IMR-90 (cell line): Measurements from ENCODE around the gene JPH3. TPM values are rescaled to one million over a fixed set of nuclear protein-coding genes. Genes with fewer than 3 reads are reported as not detected.

Experiments
- ATAC-seq: fragments of 200-7000 bp; cut with Tn5 transposase; 2 replicates; pipeline ENCODE4 v1.9.1; 2020; ENCODE audit warnings: low read depth, mild to moderate bottlenecking, moderate library complexity
- BruUV-seq: library from RNA; stranded (reverse); fragments of 400-500 nt; replicated peaks from 2 replicates; lab custom pipeline; 2021; lab: Mats Ljungman, UMichigan
- CTCF ChIA-PET: fragments of 300-600 bp; formaldehyde crosslinking; extraction: SDS; loops from one replicate; lab custom pipeline; 2021; ENCODE audit warnings: antibody characterized with exemption; lab: Yijun Ruan, JAX
- POLR2A ChIA-PET: fragments of 300-600 bp; sonication (Branson Sonifier 250); formaldehyde crosslinking; loops from one replicate; lab custom pipeline; 2022; ENCODE audit warnings: antibody characterized with exemption; ENCODE audit not compliant: unreplicated experiment; lab: Charles Lee
- DNase-seq: peaks from one replicate; pipeline ENCODE4 v3.0.0; 2013
- H2AFZ ChIP-seq: replicated peaks from 2 replicates; pipeline ENCODE3; 2013; ENCODE audit warnings: low read length, mild to moderate bottlenecking; ENCODE audit not compliant: poor library complexity
- H2AK5ac ChIP-seq: 2 replicates; pipeline ENCODE4 v1.6.1; 2013; ENCODE audit warnings: low read depth, low read length, inconsistent platforms
- H2AK9ac ChIP-seq: replicated peaks from 2 replicates; pipeline ENCODE3; 2013; ENCODE audit warnings: mild to moderate bottlenecking, low read depth, low read length, moderate library complexity; ENCODE audit not compliant: poor library complexity
- H2BK120ac ChIP-seq: 2 replicates; pipeline ENCODE4 v1.6.1; 2013; ENCODE audit warnings: low read depth, low read length, inconsistent platforms
- H2BK15ac ChIP-seq: 3 replicates; pipeline ENCODE4 v1.6.1; 2013; ENCODE audit warnings: low read depth, low read length, inconsistent platforms
- H2BK20ac ChIP-seq: 2 replicates; pipeline ENCODE4 v1.6.1; 2013; ENCODE audit warnings: low read depth, mild to moderate bottlenecking, inconsistent platforms, low read length, moderate library complexity
- H2BK5ac ChIP-seq: 2 replicates; pipeline ENCODE4 v1.6.1; 2013; ENCODE audit warnings: mild to moderate bottlenecking, low read depth, low read length, inconsistent platforms; ENCODE audit not compliant: poor library complexity, severe bottlenecking
- H3K14ac ChIP-seq: replicated peaks from 2 replicates; pipeline ENCODE4 v1.6.1; 2013; ENCODE audit warnings: low read depth, low read length, inconsistent platforms
- H3K18ac ChIP-seq: 2 replicates; pipeline ENCODE4 v1.6.1; 2013; ENCODE audit warnings: low read depth, low read length, control low read depth
- H3K23ac ChIP-seq: 2 replicates; pipeline ENCODE4 v1.6.1; 2013; ENCODE audit warnings: low read depth, low read length, inconsistent platforms
- H3K27ac ChIP-seq: 2 replicates; pipeline ENCODE4 v1.5.1; 2013; ENCODE audit warnings: mild to moderate bottlenecking, control low read depth, low read length; ENCODE audit not compliant: insufficient read depth
- H3K27me3 ChIP-seq: 2 replicates; pipeline ENCODE4 v1.6.1; 2013; ENCODE audit warnings: low read length; ENCODE audit not compliant: control insufficient read depth, insufficient read depth
- H3K36me3 ChIP-seq: 2 replicates; pipeline ENCODE4 v1.6.1; 2013; ENCODE audit warnings: low read length, mixed read lengths; ENCODE audit not compliant: control insufficient read depth, insufficient read depth
- H3K4ac ChIP-seq: 2 replicates; pipeline ENCODE4 v1.6.1; 2013; ENCODE audit warnings: low read depth, low read length, inconsistent platforms
- H3K4me1 ChIP-seq: 2 replicates; pipeline ENCODE4 v1.6.1; 2013; ENCODE audit warnings: low read length, mixed read lengths; ENCODE audit not compliant: control insufficient read depth, insufficient read depth
- H3K4me2 ChIP-seq: 2 replicates; pipeline ENCODE4 v1.6.1; 2013; ENCODE audit warnings: low read depth, mild to moderate bottlenecking, control low read depth, low read length, moderate library complexity
- H3K4me3 ChIP-seq: 2 replicates; pipeline ENCODE4 v1.5.1; 2013; ENCODE audit warnings: low read depth, mild to moderate bottlenecking, control low read depth, low read length, moderate library complexity; ENCODE audit not compliant: insufficient read depth
- H3K56ac ChIP-seq: 2 replicates; pipeline ENCODE4 v1.6.1; 2013; ENCODE audit warnings: low read length, inconsistent platforms; ENCODE audit not compliant: insufficient read depth; ENCODE audit errors: extremely low read depth
- H3K79me1 ChIP-seq, 2 experiments: 2 replicates each; pipeline ENCODE4 v1.6.1; 2013; ENCODE audit warnings: low read length in 2 of 2, inconsistent platforms in 1 of 2, low read depth in 1 of 2
- H3K9ac ChIP-seq: 2 replicates; pipeline ENCODE4 v1.6.1; 2013; ENCODE audit warnings: low read depth, low read length, control low read depth
- H3K9me1 ChIP-seq: 2 replicates; pipeline ENCODE4 v1.6.1; 2013; ENCODE audit warnings: low read length, inconsistent platforms; ENCODE audit not compliant: insufficient read depth
- H3K9me3 ChIP-seq: 2 replicates; pipeline ENCODE4 v1.6.1; 2013; ENCODE audit warnings: low read length; ENCODE audit not compliant: control insufficient read depth, insufficient read depth
- H4K20me1 ChIP-seq: 2 replicates; pipeline ENCODE4 v1.6.1; 2013; ENCODE audit warnings: low read length, inconsistent platforms; ENCODE audit not compliant: insufficient read depth
- H4K5ac ChIP-seq: 2 replicates; pipeline ENCODE4 v1.6.1; 2013; ENCODE audit warnings: mild to moderate bottlenecking, low read depth, low read length, control low read depth
- H4K8ac ChIP-seq, 2 experiments: 2 replicates each; pipeline ENCODE4 v1.6.1; 2013; ENCODE audit warnings: low read depth in 2 of 2, low read length in 2 of 2, control low read depth in 1 of 2, inconsistent platforms in 1 of 2
- H4K91ac ChIP-seq: 2 replicates; pipeline ENCODE4 v1.6.1; 2013; ENCODE audit warnings: low read depth, low read length, inconsistent platforms; ENCODE audit not compliant: insufficient read depth
- CTCF ChIP-seq: conservative IDR thresholded peaks from 2 replicates; pipeline ENCODE4 v1.5.1; 2012; ENCODE audit warnings: mild to moderate bottlenecking, low read depth, low read length, improper control_type of control experiment
- ELK1 ChIP-seq: fragments of 150-350 bp; IDR thresholded peaks from 2 replicates; pipeline ENCODE4 v1.6.1; 2016; ENCODE audit warnings: low read depth, mild to moderate bottlenecking, low read length, moderate library complexity, borderline replicate concordance
- FOS ChIP-seq: fragments of 150-350 bp; IDR thresholded peaks from 2 replicates; pipeline ENCODE4 v1.6.1; 2016; ENCODE audit warnings: low read depth, low read length
- MAFK ChIP-seq: IDR thresholded peaks from 2 replicates; pipeline ENCODE4 v1.6.1; 2012; ENCODE audit warnings: low read depth, low read length, improper control_type of control experiment
- MXI1 ChIP-seq: IDR thresholded peaks from 2 replicates; pipeline ENCODE4 v1.6.1; 2012; ENCODE audit warnings: low read depth, mild to moderate bottlenecking, low read length, moderate library complexity, borderline replicate concordance
- NFE2L2 ChIP-seq: fragments of 150-350 bp; IDR thresholded peaks from 2 replicates; pipeline ENCODE4 v1.6.1; 2016; ENCODE audit warnings: low read depth, mild to moderate bottlenecking, low read length
- RCOR1 ChIP-seq: IDR thresholded peaks from 2 replicates; pipeline ENCODE4 v1.6.1; 2012; ENCODE audit warnings: mild to moderate bottlenecking, low read length, improper control_type of control experiment; ENCODE audit not compliant: insufficient replicate concordance
- RFX5 ChIP-seq: IDR thresholded peaks from 2 replicates; pipeline ENCODE4 v1.8.0; 2012; ENCODE audit warnings: low read depth, mild to moderate bottlenecking, low read length, moderate library complexity
- SMC3 ChIP-seq: fragments of 150-350 bp; IDR thresholded peaks from 2 replicates; pipeline ENCODE4 v1.6.1; 2016; ENCODE audit warnings: low read depth, mild to moderate bottlenecking, antibody characterized with exemption, low read length, moderate library complexity
- WGBS, 2 experiments: methylation state at CpG; one replicate each; pipeline versions ENCODE4 v1.1.5 to v1.1.7; 2013; ENCODE audit warnings: missing lambda C conversion rate in 2 of 2; ENCODE audit not compliant: insufficient read length in 1 of 2; ENCODE audit errors: extremely low coverage in 2 of 2; 5-methylcytosine and 5-hydroxymethylcytosine counted together
- dilution Hi-C: fragments of 300-500 bp; cut with HindIII; formaldehyde crosslinking; loops from one replicate; pipeline ENCODE4 v1.14.3; 2018; ENCODE audit warnings: low sequenced_read_pairs; ENCODE audit not compliant: unreplicated experiment
- in situ Hi-C: fragments of 300-500 bp; cut with MboI; formaldehyde crosslinking; loops from 3 replicates; pipeline ENCODE4 v1.14.3; 2019; ENCODE audit warnings: low sequenced_read_pairs, inconsistent platforms, mixed read lengths
- intact Hi-C: fragments of 100-400 bp; cut with micrococcal nuclease; formaldehyde crosslinking; loops from 2 replicates; pipeline ENCODE4 v1.10.0; 2022
- polyA plus RNA-seq, 3 experiments: library from polyadenylated mRNA; depleted of rRNA; stranded (reverse); fragments of >200 nt; gene quantifications; 2 replicates each; pipeline ENCODE4 v1.2.3, GENCODE V29; 2012; ENCODE audit warnings: low replicate concordance in 1 of 3
- total RNA-seq: library from RNA; depleted of rRNA; stranded (reverse); fragments of >200 nt; gene quantifications from 2 replicates; pipeline ENCODE4 v1.2.3, GENCODE V29; 2012
- TF ChIP-seq, protein P1 (sequence below): fragments of 150-350 bp; IDR thresholded peaks from 2 replicates; pipeline ENCODE4 v1.6.1; 2017; ENCODE audit warnings: mild to moderate bottlenecking, antibody characterized with exemption, low read length, low read depth

The JPH3 gene
- total and polyA plus RNA-seq, 2 of the 4 experiments (the other 2 are of a cell fraction) = 0.03 TPM; not detected in 1

DNA sequence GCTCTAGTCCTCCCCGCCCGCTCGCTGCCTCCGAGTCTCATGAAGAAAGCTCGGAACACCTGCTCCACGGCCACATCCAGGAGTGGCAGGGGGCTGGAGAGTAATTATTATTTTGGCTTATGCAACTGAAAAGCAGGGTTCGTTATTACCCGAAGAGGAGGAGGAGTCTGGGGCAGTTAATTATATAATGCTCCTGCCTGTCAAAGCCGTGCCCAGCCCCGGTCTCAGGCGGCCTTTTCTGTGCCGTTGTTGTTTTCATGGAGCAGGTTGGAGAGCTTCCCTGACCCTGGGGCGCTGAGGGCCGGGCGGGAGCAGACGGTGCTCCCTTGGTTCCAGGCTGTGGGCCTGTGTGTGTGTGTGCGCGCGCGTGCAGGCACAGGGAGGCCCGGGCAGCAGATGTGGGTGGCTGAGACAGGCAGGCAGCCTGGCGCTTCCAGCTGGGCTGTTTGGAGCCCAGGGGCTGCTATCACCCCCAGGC lies 2.4 kb downstream of the JPH3 start:
- H3K9ac ChIP-seq = no peak overlapping the region
- H4K20me1 ChIP-seq = no peaks in the 10 kb centered on the region; the same call in 1 of the 2 replicates
- H3K4me1 ChIP-seq = no peaks in the 10 kb centered on the region
- H2AK9ac ChIP-seq = no peak overlapping the region
- 69% methylated on average over 11 of the region's 22 CpGs; no CpG with 5 or more reads in 1 of the 2 experiments for WGBS, 2 experiments
- H2BK20ac ChIP-seq = no peak overlapping the region
- dilution Hi-C loops (no loop called here), in situ Hi-C loops (no loop called here), intact Hi-C loops (no loop called here)
- no peak overlapping the region for H3K14ac ChIP-seq
- H2AFZ ChIP-seq = no peak overlapping the region
- H2AK5ac ChIP-seq = no peak overlapping the region
- H3K4me2 ChIP-seq = no peak overlapping the region
- no peak overlapping the region for H3K23ac ChIP-seq
- no peak overlapping the region for H4K5ac ChIP-seq
- H4K91ac ChIP-seq = no peak overlapping the region
- H3K79me1 ChIP-seq = no peaks in the 10 kb centered on the region
- peaks cover 3% of the 10 kb centered on the region; the same call in 1 of the 2 replicates for H3K9me3 ChIP-seq
- no peak overlapping the region for H4K8ac ChIP-seq
- H2BK5ac ChIP-seq = no peak overlapping the region
- H2BK15ac ChIP-seq = no peak overlapping the region
- no peaks in the 10 kb centered on the region for H3K36me3 ChIP-seq
- H3K27me3 ChIP-seq = peaks cover 64% of the 10 kb centered on the region
- no peak overlapping the region for H2BK120ac ChIP-seq
- no peak overlapping the region for H3K18ac ChIP-seq
- H3K4ac ChIP-seq = no peak overlapping the region
- H3K56ac ChIP-seq = no peak overlapping the region
- DNase-seq = no peak
- CTCF ChIA-PET = no interaction called here
- ATAC-seq = no peak
- no peak overlapping the region for H3K27ac ChIP-seq
- no peaks in the 10 kb centered on the region for H3K9me1 ChIP-seq
- TF ChIP-seq FOS = no peak
- TF ChIP-seq, protein P1, sequence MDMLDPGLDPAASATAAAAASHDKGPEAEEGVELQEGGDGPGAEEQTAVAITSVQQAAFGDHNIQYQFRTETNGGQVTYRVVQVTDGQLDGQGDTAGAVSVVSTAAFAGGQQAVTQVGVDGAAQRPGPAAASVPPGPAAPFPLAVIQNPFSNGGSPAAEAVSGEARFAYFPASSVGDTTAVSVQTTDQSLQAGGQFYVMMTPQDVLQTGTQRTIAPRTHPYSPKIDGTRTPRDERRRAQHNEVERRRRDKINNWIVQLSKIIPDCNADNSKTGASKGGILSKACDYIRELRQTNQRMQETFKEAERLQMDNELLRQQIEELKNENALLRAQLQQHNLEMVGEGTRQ = no peak
- TF ChIP-seq CTCF = no peak
- TF ChIP-seq NFE2L2 = no peak
- TF ChIP-seq MAFK = no peak
- no peak for TF ChIP-seq RFX5
- no peak for TF ChIP-seq MXI1
- no peak for TF ChIP-seq ELK1
- TF ChIP-seq RCOR1 = no peak
- TF ChIP-seq SMC3 = no peak
- no peak overlapping the region for H3K4me3 ChIP-seq
- no TSS peak for BruUV-seq
- POLR2A ChIA-PET = no interaction called here
